Smooth muscle cell (in vitro differentiated cells): Measurements from ENCODE around the gene FXYD6. TPM values are rescaled to one million over a fixed set of nuclear protein-coding genes. Genes with fewer than 3 reads are reported as not detected.

ENCODE experiments used
- DNase-seq: peaks from one replicate; lab custom pipeline; 2025; ENCODE audit not compliant: unreplicated experiment; lab: John Stamatoyannopoulos, UW
- H2AFZ ChIP-seq: fragments of 200-600 bp; sonication (generic); 2 replicates; pipeline ENCODE4 v1.6.0; 2016; ENCODE audit warnings: antibody characterized with exemption, low read depth, mild to moderate bottlenecking
- H3F3A ChIP-seq: fragments of 200-600 bp; sonication (generic); 2 replicates; pipeline ENCODE4 v1.6.0; 2017; ENCODE audit warnings: antibody characterized with exemption, low read depth
- H3K27ac ChIP-seq: fragments of 200-600 bp; sonication (generic); 2 replicates; pipeline ENCODE4 v1.5.1; 2016; ENCODE audit warnings: low read depth, mild to moderate bottlenecking
- H3K27me3 ChIP-seq: fragments of 200-600 bp; sonication (generic); 2 replicates; pipeline ENCODE4 v1.6.1; 2016; ENCODE audit warnings: low read depth, mild to moderate bottlenecking
- H3K36me3 ChIP-seq: fragments of 200-600 bp; sonication (generic); 2 replicates; pipeline ENCODE4 v1.5.1; 2016; ENCODE audit warnings: low read depth
- H3K4me1 ChIP-seq: fragments of 200-600 bp; sonication (generic); 2 replicates; pipeline ENCODE4 v1.5.1; 2016; ENCODE audit warnings: low read depth
- H3K4me2 ChIP-seq: fragments of 200-600 bp; sonication (generic); 2 replicates; pipeline ENCODE4 v1.6.0; 2016; ENCODE audit warnings: mild to moderate bottlenecking
- H3K4me3 ChIP-seq: fragments of 200-600 bp; sonication (generic); 2 replicates; pipeline ENCODE4 v1.5.1; 2016; ENCODE audit warnings: mild to moderate bottlenecking
- H3K79me2 ChIP-seq: fragments of 200-600 bp; sonication (generic); 2 replicates; pipeline ENCODE4 v1.6.0; 2016; ENCODE audit warnings: low read depth, mild to moderate bottlenecking
- H3K9ac ChIP-seq: fragments of 200-600 bp; sonication (generic); 2 replicates; pipeline ENCODE4 v1.6.0; 2016; ENCODE audit warnings: low read depth
- H3K9me3 ChIP-seq: fragments of 200-600 bp; sonication (generic); replicated peaks from 2 replicates; pipeline ENCODE4 v1.5.1; 2016; ENCODE audit warnings: low read depth
- H4K20me1 ChIP-seq: fragments of 200-600 bp; sonication (generic); 2 replicates; pipeline ENCODE4 v1.6.0; 2016; ENCODE audit warnings: low read depth
- CTCF ChIP-seq: fragments of 200-600 bp; sonication (generic); IDR thresholded peaks from 2 replicates; pipeline ENCODE4 v1.5.1; 2017; ENCODE audit warnings: borderline replicate concordance, mild to moderate bottlenecking, antibody characterized with exemption; ENCODE audit not compliant: insufficient read depth, poor library complexity, severe bottlenecking
- WGBS: methylation state at CpG from one replicate; pipeline ENCODE4 v1.1.7; 2016; ENCODE audit warnings: low lambda C conversion rate; 5-methylcytosine and 5-hydroxymethylcytosine counted together
- polyA plus RNA-seq: library from polyadenylated mRNA; unstranded; fragments of >200 nt; fragmentation: Nextera tagmentation; extraction: Ambion mirVana; gene quantifications from 2 replicates; pipeline ENCODE4 v1.2.1, GENCODE V29; 2016
- total RNA-seq: library from RNA; depleted of rRNA; stranded (reverse); fragments of >200 nt; gene quantifications from 2 replicates; pipeline ENCODE4 v1.2.3, GENCODE V29; 2014

Gene FXYD6
- total and polyA plus RNA-seq, 2 experiments from 2014 or later, result 27.7 to 84.5 TPM

DNA sequence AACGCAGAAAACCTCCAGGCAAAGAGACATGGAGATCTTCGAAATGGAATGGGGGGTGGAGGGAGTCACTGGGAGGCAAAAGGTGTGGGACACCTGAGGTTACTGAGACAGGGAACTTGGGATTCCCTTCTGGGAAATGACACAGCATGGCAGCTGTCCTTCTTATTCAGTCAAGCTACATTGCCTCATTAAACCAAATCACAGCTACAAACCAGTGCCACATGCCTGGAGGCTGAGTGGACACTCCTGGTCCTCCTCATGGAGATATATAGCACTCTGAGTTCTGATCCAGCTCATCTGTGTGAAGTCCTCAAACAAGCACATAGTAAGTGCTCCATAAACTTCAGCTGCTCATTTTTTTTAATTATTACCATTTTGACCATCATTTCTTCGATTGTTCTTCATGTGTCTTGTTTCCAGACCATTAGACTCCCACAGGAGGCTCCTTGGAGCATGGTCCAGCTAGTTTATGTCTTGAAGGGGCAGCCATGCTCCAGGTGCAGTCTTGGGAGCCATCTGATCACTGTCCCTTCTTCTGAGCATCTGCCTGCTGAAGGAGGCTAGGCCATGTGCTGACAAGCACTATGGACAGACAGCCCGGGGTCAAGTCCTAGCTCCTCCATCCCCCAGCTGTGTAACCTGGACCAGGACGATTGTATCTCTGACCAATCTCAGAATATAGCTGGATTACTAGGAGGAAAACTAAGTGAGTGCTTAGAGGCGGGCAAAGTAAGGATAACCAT lies 42.2 kb downstream of the FXYD6 start:
- DNase-seq, result no peak
- H3K27ac ChIP-seq, result no peak overlapping the region

GRCh38 chr11:117833401-117833891 lies 43.0 kb downstream of the FXYD6 start:
- no peak overlapping the region for H3K27ac ChIP-seq
- peaks cover 3% of the 10 kb centered on the region for H3K4me1 ChIP-seq
- TF ChIP-seq CTCF, result no peak
- H3K27me3 ChIP-seq, result no peaks in the 10 kb centered on the region
- 74% methylated on average over 7 of the region's 7 CpGs for WGBS
- H3F3A ChIP-seq, result no peaks in the 10 kb centered on the region
- H3K4me3 ChIP-seq, result no peak overlapping the region
- H3K4me2 ChIP-seq, result no peak overlapping the region
- H2AFZ ChIP-seq, result no peak overlapping the region
- no peaks in the 10 kb centered on the region for H3K9me3 ChIP-seq
- no peak overlapping the region for H3K9ac ChIP-seq
- no peaks in the 10 kb centered on the region for H4K20me1 ChIP-seq
- H3K36me3 ChIP-seq, result no peaks in the 10 kb centered on the region
- no peaks in the 10 kb centered on the region for H3K79me2 ChIP-seq
- DNase-seq, result no peak

More for the DNA sequence above, 42.2 kb downstream of the FXYD6 start:
- no peak overlapping the region for H2AFZ ChIP-seq
- H3K9me3 ChIP-seq, result no peaks in the 10 kb centered on the region
- WGBS, result 94% methylated on average over 6 of the region's 6 CpGs
- no peaks in the 10 kb centered on the region for H3K27me3 ChIP-seq
- H3K4me2 ChIP-seq, result no peak overlapping the region
- TF ChIP-seq CTCF, result no peak
- no peak overlapping the region for H3K9ac ChIP-seq
- peaks cover under 1% of the 10 kb centered on the region for H3K4me1 ChIP-seq
- no peaks in the 10 kb centered on the region for H3K36me3 ChIP-seq
- no peaks in the 10 kb centered on the region for H3F3A ChIP-seq
- no peak overlapping the region for H3K4me3 ChIP-seq
- H3K79me2 ChIP-seq, result no peaks in the 10 kb centered on the region
- no peaks in the 10 kb centered on the region for H4K20me1 ChIP-seq

DNA sequence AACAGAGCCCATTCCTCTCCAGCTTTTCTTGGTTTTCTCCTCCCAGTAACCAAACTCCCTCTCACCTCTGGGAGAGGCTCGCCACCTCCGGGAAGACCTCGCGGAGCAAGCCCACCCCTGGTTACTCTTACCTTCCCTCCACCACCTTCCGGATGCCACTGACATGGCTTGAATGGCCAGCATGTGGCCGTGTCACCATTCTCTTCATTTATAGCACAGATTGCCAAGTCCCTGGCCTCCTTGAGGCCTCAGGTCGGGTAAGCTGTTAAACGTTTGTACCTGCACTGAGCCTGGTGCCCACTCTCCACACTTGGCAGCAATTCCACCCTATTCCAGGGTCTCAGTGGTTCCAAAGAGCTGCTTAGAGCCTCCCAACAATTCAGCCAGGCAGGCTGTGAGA lies 43.9 kb downstream of the FXYD6 start:
- H3K4me2 ChIP-seq, result no peak overlapping the region
- DNase-seq, result no peak
- H3K9me3 ChIP-seq, result no peaks in the 10 kb centered on the region
- no peaks in the 10 kb centered on the region for H3K79me2 ChIP-seq
- H3K27ac ChIP-seq, result no peak overlapping the region
- no peak overlapping the region for H3K4me3 ChIP-seq
- H2AFZ ChIP-seq, result no peak overlapping the region
- H3F3A ChIP-seq, result no peaks in the 10 kb centered on the region
- H3K36me3 ChIP-seq, result no peaks in the 10 kb centered on the region
- no peak for TF ChIP-seq CTCF
- H4K20me1 ChIP-seq, result no peaks in the 10 kb centered on the region
- no peak overlapping the region for H3K9ac ChIP-seq
- no peaks in the 10 kb centered on the region for H3K27me3 ChIP-seq
- WGBS, result 96% methylated on average over 8 of the region's 8 CpGs
- H3K4me1 ChIP-seq, result peaks cover 3% of the 10 kb centered on the region
